Measurements from ENCODE around the gene BMP8A. TPM values are rescaled to one million over a fixed set of nuclear protein-coding genes. Genes with fewer than 3 reads are reported as not detected.

BMP8A gene
- total and polyA plus RNA-seq, 2 of the 8 experiments (the other 6 are each of a cell fraction or from before 2014, with no cell fraction given) = 0.38 to 0.43 TPM

GRCh38 chr1:39497585-39497984, 6.1 kb downstream of the BMP8A start:
- WGBS, 2 experiments (ENCODE audit: extremely low coverage in 1 of 2, insufficient coverage in 1 of 2, insufficient read length in 1 of 2, insufficient replicate concordance in 2 of 2, low coverage in 1 of 2, low lambda C conversion rate in 2 of 2, missing lambda C conversion rate in 1 of 2) = 55% methylated on average over 3 of the region's 5 CpGs; no CpG with 5 or more reads in 1 of the 2 experiments
- H3K23me2 ChIP-seq (ENCODE audit: low read depth, low read length) = no peaks in the 10 kb centered on the region
- no peak overlapping the region for H3K27ac ChIP-seq (ENCODE audit: low read depth, low read length)
- no peak overlapping the region for H2BK12ac ChIP-seq (ENCODE audit: low read depth, low read length)
- no peak overlapping the region for H4K91ac ChIP-seq (replicated peaks; ENCODE audit: insufficient read length, low read length)
- no peak overlapping the region; the same call in 1 of the 2 replicates for H4K8ac ChIP-seq (ENCODE audit: extremely low read depth, insufficient read depth, low read length)
- FAIRE-seq = no peak
- peaks cover 0 to 3% (median 0%) of the 10 kb centered on the region in 4 experiments; a peak in 2 of 7 replicates for H3K4me1 ChIP-seq (replicated peaks in 1 of 4; ENCODE audit: control insufficient read depth in 3 of 4, insufficient read depth in 4 of 4, low read length in 3 of 4)
- H3K36me3 ChIP-seq (ENCODE audit: control insufficient read depth in 2 of 4, insufficient read depth in 4 of 4, low read length in 3 of 4) = no peaks in the 10 kb centered on the region
- H3K9me3 ChIP-seq (ENCODE audit: insufficient read depth in 2 of 2, low read depth in 1 of 2, low read length in 1 of 2) = peaks cover 0 to 2% of the 10 kb centered on the region in 2 experiments; a peak in 1 of 4 replicates
- no peak overlapping the region for H3K4me2 ChIP-seq (ENCODE audit: insufficient read depth in 1 of 2, low read depth in 2 of 2, low read length in 2 of 2)
- H2BK5ac ChIP-seq (ENCODE audit: low read depth, low read length) = no peak overlapping the region
- H2AK5ac ChIP-seq (ENCODE audit: low read depth, low read length) = no peak overlapping the region
- H3K27me3 ChIP-seq (replicated peaks in 1 of 4; ENCODE audit: control insufficient read depth in 3 of 4, extremely low read depth in 1 of 4, insufficient read depth in 3 of 4, low read length in 3 of 4) = peaks cover 9 to 20% (median 17%) of the 10 kb centered on the region in 4 experiments
- H3K4ac ChIP-seq (replicated peaks; ENCODE audit: insufficient read length, low read depth, low read length) = no peak overlapping the region
- H3K23ac ChIP-seq (ENCODE audit: insufficient read length) = no peak overlapping the region
- ChIA-PET POLR2A (ENCODE audit: partially characterized antibody) (no interaction called here), CTCF (ENCODE audit: partially characterized antibody) (no interaction called here)
- DNase-seq (ENCODE audit: low read depth in 1 of 2, low spot score in 2 of 2) = no peak
- peaks cover 0 to 1% of the 10 kb centered on the region in 2 experiments for H4K20me1 ChIP-seq (replicated peaks in 1 of 2; ENCODE audit: control insufficient read depth in 1 of 2, insufficient read depth in 2 of 2, low read length in 2 of 2)
- H2BK120ac ChIP-seq (replicated peaks; ENCODE audit: low read depth, low read length) = no peak overlapping the region
- H4K5ac ChIP-seq (ENCODE audit: insufficient read length, low read depth, low read length) = no peak overlapping the region
- no peak overlapping the region for H3K56ac ChIP-seq (replicated peaks; ENCODE audit: insufficient read length, low read depth, low read length)
- no peaks in the 10 kb centered on the region for H3K79me1 ChIP-seq (ENCODE audit: low read depth, low read length)
- no peak overlapping the region for H3K14ac ChIP-seq (ENCODE audit: insufficient read length)
- H3K79me2 ChIP-seq (ENCODE audit: control insufficient read depth in 1 of 2, insufficient read depth in 2 of 2, low read length in 2 of 2) = no peaks in the 10 kb centered on the region
- no peak overlapping the region for H3K18ac ChIP-seq (ENCODE audit: extremely low read depth, low read length)
- H3K4me3 ChIP-seq (ENCODE audit: extremely low read depth in 1 of 4, insufficient read depth in 2 of 4, low read depth in 3 of 4, low read length in 4 of 4) = no peak overlapping the region
- 0 out of 2 replicates have a peak overlapping the region, but pooled peaks have one; percentile 29 for H2BK15ac ChIP-seq (ENCODE audit: low read length)
- no peak overlapping the region for H3K9ac ChIP-seq (replicated peaks in 1 of 4; ENCODE audit: extremely low read depth in 1 of 4, low read depth in 3 of 4, low read length in 3 of 4)
- no peak overlapping the region for H2AFZ ChIP-seq (ENCODE audit: low read length)
- no peak overlapping the region for H2BK20ac ChIP-seq (ENCODE audit: low read length)
- TF ChIP-seq TEAD4 (IDR thresholded peaks at IDR 0.05; ENCODE audit: low read depth, low read length) = no peak
- TF ChIP-seq, protein P1, sequence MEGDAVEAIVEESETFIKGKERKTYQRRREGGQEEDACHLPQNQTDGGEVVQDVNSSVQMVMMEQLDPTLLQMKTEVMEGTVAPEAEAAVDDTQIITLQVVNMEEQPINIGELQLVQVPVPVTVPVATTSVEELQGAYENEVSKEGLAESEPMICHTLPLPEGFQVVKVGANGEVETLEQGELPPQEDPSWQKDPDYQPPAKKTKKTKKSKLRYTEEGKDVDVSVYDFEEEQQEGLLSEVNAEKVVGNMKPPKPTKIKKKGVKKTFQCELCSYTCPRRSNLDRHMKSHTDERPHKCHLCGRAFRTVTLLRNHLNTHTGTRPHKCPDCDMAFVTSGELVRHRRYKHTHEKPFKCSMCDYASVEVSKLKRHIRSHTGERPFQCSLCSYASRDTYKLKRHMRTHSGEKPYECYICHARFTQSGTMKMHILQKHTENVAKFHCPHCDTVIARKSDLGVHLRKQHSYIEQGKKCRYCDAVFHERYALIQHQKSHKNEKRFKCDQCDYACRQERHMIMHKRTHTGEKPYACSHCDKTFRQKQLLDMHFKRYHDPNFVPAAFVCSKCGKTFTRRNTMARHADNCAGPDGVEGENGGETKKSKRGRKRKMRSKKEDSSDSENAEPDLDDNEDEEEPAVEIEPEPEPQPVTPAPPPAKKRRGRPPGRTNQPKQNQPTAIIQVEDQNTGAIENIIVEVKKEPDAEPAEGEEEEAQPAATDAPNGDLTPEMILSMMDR (IDR thresholded peaks at IDR 0.05; ENCODE audit: control extremely low read depth in 1 of 3, insufficient read depth in 1 of 3, low read depth in 1 of 3, low read length in 3 of 3) = no peak
- TF ChIP-seq SP4 (IDR thresholded peaks at IDR 0.05; ENCODE audit: low read length) = no peak
- TF ChIP-seq RBBP5 (IDR thresholded peaks at IDR 0.05; ENCODE audit: borderline replicate concordance, low read depth, low read length) = no peak
- no peak for TF ChIP-seq KDM1A (IDR thresholded peaks at IDR 0.05; ENCODE audit: borderline replicate concordance, low read length)
- TF ChIP-seq SIX5 (IDR thresholded peaks at IDR 0.05; ENCODE audit: low read depth, low read length) = no peak
- no peak for TF ChIP-seq PHF8 (conservative IDR thresholded peaks at IDR 0.05; ENCODE audit: low read depth, low read length)
- TF ChIP-seq KDM4A (IDR thresholded peaks at IDR 0.05; ENCODE audit: low read depth, low read length, severe bottlenecking) = no peak
- TF ChIP-seq JUND (IDR thresholded peaks at IDR 0.05; ENCODE audit: low read length) = no peak
- TF ChIP-seq, protein P2, sequence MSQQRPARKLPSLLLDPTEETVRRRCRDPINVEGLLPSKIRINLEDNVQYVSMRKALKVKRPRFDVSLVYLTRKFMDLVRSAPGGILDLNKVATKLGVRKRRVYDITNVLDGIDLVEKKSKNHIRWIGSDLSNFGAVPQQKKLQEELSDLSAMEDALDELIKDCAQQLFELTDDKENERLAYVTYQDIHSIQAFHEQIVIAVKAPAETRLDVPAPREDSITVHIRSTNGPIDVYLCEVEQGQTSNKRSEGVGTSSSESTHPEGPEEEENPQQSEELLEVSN (IDR thresholded peaks at IDR 0.05) = no peak
- no peak for TF ChIP-seq EGR1 (IDR thresholded peaks at IDR 0.05; ENCODE audit: borderline replicate concordance, low read depth, low read length)
- no peak for TF ChIP-seq CHD2 (IDR thresholded peaks at IDR 0.05; ENCODE audit: low read length)

All from H1 (cell line).